Stimulated activated CD8-positive, alpha-beta memory T cell treated with anti-CD3 and anti-CD28 coated beads, Interleukin-7, amount 100 ng/mL, for 48 hours (primary cell): ENCODE results near the gene HAVCR2.
"Not testable (repeated sequence)": the region's sequence is repeated elsewhere in the genome, so short reads cannot be mapped to it uniquely, and the experiment has no call there.

Source experiments
- DNase-seq, 2 donors: peaks; one replicate each; pipeline ENCODE4 v3.0.0-alpha.2; 2020; ENCODE audit warnings: low read depth in 1 of 2; ENCODE audit errors: extremely low read depth in 1 of 2

Gene HAVCR2

DNA sequence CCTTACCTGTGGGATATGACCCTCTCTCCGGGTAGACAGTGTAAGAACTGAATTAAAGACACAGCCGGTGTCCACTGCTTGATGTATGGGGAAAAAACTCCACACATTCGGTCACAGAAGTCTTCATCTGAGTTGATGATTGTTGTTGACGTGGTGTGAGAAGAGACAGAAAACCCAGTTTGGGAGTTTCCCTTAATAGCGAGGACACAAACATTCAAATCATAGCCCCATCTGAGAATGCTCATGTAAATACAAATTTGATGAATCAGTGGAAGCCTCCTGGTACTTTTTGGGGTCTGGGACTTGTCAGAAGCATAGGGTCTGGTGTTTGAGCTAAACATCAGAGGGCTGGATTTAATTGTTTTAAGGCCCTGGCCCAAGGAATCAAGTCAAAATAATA, 60.9 kb downstream of the HAVCR2 start:
- DNase-seq: no peak

DNA sequence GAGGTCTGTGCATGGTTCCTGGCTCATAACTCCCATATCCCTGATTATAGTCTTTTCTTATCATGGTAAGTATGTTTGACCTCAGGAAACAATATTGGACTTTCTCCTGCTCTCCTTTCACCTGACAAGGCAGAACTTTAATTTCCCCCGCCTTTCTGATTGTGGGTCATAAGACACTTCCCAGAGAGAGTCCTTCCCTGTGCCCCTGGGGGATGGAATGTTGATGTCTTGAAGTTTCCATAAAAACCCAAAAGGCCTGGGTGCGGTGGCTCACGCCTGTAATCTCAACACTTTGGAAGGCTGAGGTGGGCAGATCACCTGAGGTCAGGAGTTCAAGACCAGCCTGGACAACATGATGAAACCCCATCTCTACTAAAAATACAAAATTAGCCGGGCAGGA, 61.8 kb downstream of the HAVCR2 start:
- not testable (repeated sequence) for DNase-seq

DNA sequence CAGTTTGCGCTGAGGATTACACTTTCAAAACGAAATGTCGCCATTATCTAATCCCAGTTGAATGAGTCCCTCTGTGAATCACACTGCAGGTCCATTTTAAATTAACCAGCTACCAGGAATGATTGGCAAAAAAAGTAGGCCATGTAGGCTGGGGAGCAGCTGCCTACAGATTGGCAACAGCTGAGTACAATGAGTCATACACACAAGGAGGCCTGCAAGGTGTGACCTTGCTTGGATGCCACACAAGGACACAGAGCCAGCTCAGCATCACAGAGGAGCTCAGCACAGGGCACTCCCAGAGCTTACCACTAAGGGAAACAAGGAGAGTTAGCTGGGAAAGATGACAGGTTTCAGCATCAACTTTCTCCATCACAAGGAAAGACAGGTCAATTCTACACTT, 62.8 kb downstream of the HAVCR2 start:
- peak in 1 of 2 donors; percentile 15 for DNase-seq

DNA sequence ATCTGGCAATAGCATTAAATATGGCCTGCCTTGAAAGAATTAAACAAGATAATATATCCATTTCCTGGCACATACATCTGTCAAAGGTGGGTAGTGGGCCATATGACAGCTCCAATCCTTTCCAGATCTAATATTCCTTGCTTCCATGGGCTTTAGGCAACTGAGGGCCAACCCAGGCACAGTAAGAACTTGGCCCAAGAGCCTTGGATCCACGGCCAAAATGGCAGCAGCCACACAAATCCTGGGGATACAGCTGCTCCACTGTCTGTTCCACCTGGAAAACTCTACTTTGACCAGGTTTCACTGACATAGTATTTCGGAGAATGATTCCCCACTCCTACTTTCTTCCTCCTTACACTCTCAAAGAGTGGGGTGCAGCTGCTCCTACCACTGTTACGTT, 63.2 kb downstream of the HAVCR2 start:
- DNase-seq: no peak

DNA sequence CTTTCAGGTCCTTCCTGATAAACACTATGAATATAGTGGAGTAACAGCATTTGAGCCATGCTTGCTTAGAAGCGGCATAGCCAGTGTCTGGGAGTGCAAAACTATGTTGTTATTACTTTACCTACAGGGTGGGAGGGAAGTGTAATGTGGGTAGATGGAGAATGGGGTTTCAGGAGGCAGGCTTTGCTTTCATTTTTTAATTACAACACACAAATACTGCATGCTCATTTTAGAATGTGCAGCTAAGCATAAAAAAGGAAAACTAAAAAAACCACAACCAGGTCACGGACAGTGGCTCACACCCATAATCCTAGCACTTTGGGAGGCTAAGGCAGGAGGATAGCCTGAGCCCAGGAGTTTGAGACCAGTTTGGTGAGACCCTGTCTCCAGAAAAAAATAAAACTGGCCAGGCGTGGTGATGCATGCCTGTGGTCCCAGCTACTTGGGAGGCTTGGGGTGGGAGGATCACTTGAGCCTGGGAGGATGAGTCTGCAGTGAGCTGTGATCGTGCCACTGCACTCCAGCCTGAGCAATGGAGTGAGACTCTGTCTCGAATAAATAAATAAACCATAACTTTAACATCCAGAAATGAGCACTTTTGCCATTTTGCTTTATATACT, 70.2 kb downstream of the HAVCR2 start:
- DNase-seq: no peak
